ENCODE measurements around the gene OCSTAMP.

DNA sequence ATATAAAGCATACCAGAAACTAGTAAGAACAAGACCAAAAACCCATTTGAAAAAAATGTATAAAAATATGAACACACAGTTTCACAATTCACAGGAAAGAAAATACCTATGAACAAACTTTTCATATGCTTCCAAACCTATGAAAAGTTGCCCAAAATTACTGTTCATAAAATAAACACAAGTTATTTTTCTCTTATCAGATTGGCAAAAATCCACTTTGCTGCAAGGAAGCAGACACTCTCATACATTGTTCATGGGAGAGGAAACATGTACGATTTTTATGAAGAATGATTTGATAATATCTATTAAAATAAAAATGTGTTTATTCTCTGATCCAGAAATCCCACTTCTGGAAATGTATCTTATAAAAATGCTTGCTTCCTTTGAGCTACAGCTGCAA is 40.0 kb upstream of the OCSTAMP start:
- TF ChIP-seq, protein P1, sequence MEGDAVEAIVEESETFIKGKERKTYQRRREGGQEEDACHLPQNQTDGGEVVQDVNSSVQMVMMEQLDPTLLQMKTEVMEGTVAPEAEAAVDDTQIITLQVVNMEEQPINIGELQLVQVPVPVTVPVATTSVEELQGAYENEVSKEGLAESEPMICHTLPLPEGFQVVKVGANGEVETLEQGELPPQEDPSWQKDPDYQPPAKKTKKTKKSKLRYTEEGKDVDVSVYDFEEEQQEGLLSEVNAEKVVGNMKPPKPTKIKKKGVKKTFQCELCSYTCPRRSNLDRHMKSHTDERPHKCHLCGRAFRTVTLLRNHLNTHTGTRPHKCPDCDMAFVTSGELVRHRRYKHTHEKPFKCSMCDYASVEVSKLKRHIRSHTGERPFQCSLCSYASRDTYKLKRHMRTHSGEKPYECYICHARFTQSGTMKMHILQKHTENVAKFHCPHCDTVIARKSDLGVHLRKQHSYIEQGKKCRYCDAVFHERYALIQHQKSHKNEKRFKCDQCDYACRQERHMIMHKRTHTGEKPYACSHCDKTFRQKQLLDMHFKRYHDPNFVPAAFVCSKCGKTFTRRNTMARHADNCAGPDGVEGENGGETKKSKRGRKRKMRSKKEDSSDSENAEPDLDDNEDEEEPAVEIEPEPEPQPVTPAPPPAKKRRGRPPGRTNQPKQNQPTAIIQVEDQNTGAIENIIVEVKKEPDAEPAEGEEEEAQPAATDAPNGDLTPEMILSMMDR (IDR thresholded peaks at IDR 0.05): no peak
- no peak for TF ChIP-seq POLR2A (IDR thresholded peaks at IDR 0.05)
